ENCODE results near the gene CCDC57.

DNA sequence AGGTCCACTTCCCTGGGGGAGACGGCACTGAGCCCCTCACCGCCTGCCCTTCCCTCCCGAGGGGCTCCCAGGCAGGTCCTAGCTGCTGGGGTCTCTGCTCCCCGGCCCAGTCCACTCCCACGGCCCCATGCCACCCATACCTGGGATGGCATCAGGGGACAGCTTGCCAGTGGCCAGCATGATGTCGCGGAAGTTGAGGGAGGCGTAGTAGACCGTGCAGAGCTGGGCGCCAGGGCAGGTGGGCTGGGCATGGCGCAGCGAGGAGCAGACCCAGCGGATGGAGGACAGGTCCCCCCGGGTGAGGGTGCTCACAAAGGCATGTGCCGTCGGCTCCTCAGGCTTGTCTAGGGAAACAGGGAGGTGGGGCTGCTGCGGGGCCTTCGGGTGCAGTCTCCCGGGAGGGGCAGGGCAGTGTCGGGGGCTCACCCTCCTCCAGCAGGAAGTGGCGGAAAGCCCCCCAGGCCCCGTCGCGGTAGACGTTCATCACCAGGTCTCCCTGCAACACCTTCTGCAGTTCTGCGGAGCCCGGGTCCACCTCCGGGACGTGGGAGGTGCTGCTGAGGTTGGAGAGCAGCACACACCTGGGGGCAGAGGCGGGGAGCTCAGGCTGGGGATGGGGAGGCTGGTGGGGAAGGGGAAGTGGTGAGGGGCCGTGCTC, 128.1 kb downstream of the CCDC57 start:
- no peak for TF ChIP-seq EP300 (IDR thresholded peaks at IDR 0.05)
- TF ChIP-seq, protein P1, sequence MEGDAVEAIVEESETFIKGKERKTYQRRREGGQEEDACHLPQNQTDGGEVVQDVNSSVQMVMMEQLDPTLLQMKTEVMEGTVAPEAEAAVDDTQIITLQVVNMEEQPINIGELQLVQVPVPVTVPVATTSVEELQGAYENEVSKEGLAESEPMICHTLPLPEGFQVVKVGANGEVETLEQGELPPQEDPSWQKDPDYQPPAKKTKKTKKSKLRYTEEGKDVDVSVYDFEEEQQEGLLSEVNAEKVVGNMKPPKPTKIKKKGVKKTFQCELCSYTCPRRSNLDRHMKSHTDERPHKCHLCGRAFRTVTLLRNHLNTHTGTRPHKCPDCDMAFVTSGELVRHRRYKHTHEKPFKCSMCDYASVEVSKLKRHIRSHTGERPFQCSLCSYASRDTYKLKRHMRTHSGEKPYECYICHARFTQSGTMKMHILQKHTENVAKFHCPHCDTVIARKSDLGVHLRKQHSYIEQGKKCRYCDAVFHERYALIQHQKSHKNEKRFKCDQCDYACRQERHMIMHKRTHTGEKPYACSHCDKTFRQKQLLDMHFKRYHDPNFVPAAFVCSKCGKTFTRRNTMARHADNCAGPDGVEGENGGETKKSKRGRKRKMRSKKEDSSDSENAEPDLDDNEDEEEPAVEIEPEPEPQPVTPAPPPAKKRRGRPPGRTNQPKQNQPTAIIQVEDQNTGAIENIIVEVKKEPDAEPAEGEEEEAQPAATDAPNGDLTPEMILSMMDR (IDR thresholded peaks at IDR 0.05): no peak
- no peak for TF ChIP-seq POLR2A (IDR thresholded peaks at IDR 0.05; ENCODE audit: low read depth)
- TF ChIP-seq POLR2AphosphoS5 (IDR thresholded peaks at IDR 0.05): no peak

Measured in esophagus muscularis mucosa (tissue), 4 donors.